Smooth muscle cell (in vitro differentiated cells): ENCODE measurements around the gene PLEKHA6. TPM values are rescaled to one million over a fixed set of nuclear protein-coding genes. Genes with fewer than 3 reads are reported as not detected.
"Not testable (repeated sequence)": the region's sequence is repeated elsewhere in the genome, so short reads cannot be mapped to it uniquely, and the experiment has no call there.

Experiments
- DNase-seq: peaks from one replicate; lab custom pipeline; 2025; ENCODE audit not compliant: unreplicated experiment; lab: John Stamatoyannopoulos, UW
- H2AFZ ChIP-seq: fragments of 200-600 bp; sonication (generic); 2 replicates; pipeline ENCODE4 v1.6.0; 2016; ENCODE audit warnings: antibody characterized with exemption, low read depth, mild to moderate bottlenecking
- H3F3A ChIP-seq: fragments of 200-600 bp; sonication (generic); 2 replicates; pipeline ENCODE4 v1.6.0; 2017; ENCODE audit warnings: antibody characterized with exemption, low read depth
- H3K27ac ChIP-seq: fragments of 200-600 bp; sonication (generic); 2 replicates; pipeline ENCODE4 v1.5.1; 2016; ENCODE audit warnings: low read depth, mild to moderate bottlenecking
- H3K27me3 ChIP-seq: fragments of 200-600 bp; sonication (generic); 2 replicates; pipeline ENCODE4 v1.6.1; 2016; ENCODE audit warnings: low read depth, mild to moderate bottlenecking
- H3K36me3 ChIP-seq: fragments of 200-600 bp; sonication (generic); 2 replicates; pipeline ENCODE4 v1.5.1; 2016; ENCODE audit warnings: low read depth
- H3K4me1 ChIP-seq: fragments of 200-600 bp; sonication (generic); 2 replicates; pipeline ENCODE4 v1.5.1; 2016; ENCODE audit warnings: low read depth
- H3K4me2 ChIP-seq: fragments of 200-600 bp; sonication (generic); 2 replicates; pipeline ENCODE4 v1.6.0; 2016; ENCODE audit warnings: mild to moderate bottlenecking
- H3K4me3 ChIP-seq: fragments of 200-600 bp; sonication (generic); 2 replicates; pipeline ENCODE4 v1.5.1; 2016; ENCODE audit warnings: mild to moderate bottlenecking
- H3K79me2 ChIP-seq: fragments of 200-600 bp; sonication (generic); 2 replicates; pipeline ENCODE4 v1.6.0; 2016; ENCODE audit warnings: low read depth, mild to moderate bottlenecking
- H3K9ac ChIP-seq: fragments of 200-600 bp; sonication (generic); 2 replicates; pipeline ENCODE4 v1.6.0; 2016; ENCODE audit warnings: low read depth
- H3K9me3 ChIP-seq: fragments of 200-600 bp; sonication (generic); replicated peaks from 2 replicates; pipeline ENCODE4 v1.5.1; 2016; ENCODE audit warnings: low read depth
- H4K20me1 ChIP-seq: fragments of 200-600 bp; sonication (generic); 2 replicates; pipeline ENCODE4 v1.6.0; 2016; ENCODE audit warnings: low read depth
- CTCF ChIP-seq: fragments of 200-600 bp; sonication (generic); IDR thresholded peaks from 2 replicates; pipeline ENCODE4 v1.5.1; 2017; ENCODE audit warnings: borderline replicate concordance, mild to moderate bottlenecking, antibody characterized with exemption; ENCODE audit not compliant: insufficient read depth, poor library complexity, severe bottlenecking
- WGBS: methylation state at CpG from one replicate; pipeline ENCODE4 v1.1.7; 2016; ENCODE audit warnings: low lambda C conversion rate; 5-methylcytosine and 5-hydroxymethylcytosine counted together
- polyA plus RNA-seq: library from polyadenylated mRNA; unstranded; fragments of >200 nt; fragmentation: Nextera tagmentation; extraction: Ambion mirVana; gene quantifications from 2 replicates; pipeline ENCODE4 v1.2.1, GENCODE V29; 2016
- total RNA-seq: library from RNA; depleted of rRNA; stranded (reverse); fragments of >200 nt; gene quantifications from 2 replicates; pipeline ENCODE4 v1.2.3, GENCODE V29; 2014

The PLEKHA6 gene
- total and polyA plus RNA-seq, 2 experiments from 2014 or later: 0.45 to 0.85 TPM

GRCh38 chr1:204314893-204315658 is 44.7 kb downstream of the PLEKHA6 start:
- H3K79me2 ChIP-seq: no peaks in the 10 kb centered on the region
- no peak overlapping the region for H3K27ac ChIP-seq
- no peak overlapping the region for H3K9ac ChIP-seq
- H3K36me3 ChIP-seq: no peaks in the 10 kb centered on the region
- H2AFZ ChIP-seq: no peak overlapping the region
- no peak for TF ChIP-seq CTCF
- no peak for DNase-seq
- no peaks in the 10 kb centered on the region for H4K20me1 ChIP-seq
- peaks cover 5% of the 10 kb centered on the region for H3F3A ChIP-seq
- peaks cover 5% of the 10 kb centered on the region for H3K4me1 ChIP-seq
- no peaks in the 10 kb centered on the region for H3K9me3 ChIP-seq
- no peak overlapping the region for H3K4me2 ChIP-seq
- no peaks in the 10 kb centered on the region for H3K27me3 ChIP-seq
- no peak overlapping the region for H3K4me3 ChIP-seq
- 80% methylated on average over 12 of the region's 12 CpGs for WGBS

DNA sequence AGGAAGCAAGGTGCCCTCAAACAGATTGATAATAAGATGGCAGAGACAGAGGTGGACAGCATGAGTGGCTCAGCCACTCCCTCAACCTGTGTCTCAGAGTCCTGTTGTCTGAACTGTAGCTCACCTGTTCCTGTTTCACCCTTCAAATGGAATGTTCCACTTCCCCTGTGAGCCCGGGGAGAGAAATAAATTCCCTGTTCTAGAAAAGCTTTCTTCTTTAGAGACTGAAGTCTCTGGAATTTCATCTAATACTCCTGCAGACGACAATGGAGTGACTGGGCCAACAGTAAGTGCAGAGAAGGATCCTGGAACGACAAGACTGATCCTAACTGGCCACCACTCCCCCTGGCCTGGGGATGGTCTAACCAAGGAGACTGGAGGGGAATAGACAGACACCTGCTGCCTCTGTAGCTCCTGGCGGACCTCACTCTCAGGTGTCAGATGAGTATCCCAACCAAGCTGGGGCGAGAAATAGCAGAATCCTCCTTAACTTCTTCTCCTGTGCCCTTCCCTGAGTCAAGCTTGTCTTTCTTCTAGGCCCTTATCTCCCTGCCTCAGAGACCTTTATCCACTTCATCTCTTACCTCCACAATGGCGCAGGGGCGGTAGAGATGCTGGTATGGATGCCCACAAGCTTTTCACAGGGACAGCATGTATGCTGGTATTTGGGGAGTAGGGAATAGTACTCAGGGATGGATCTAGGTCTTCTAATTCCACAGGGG is 45.4 kb downstream of the PLEKHA6 start:
- Histone ChIP-seq H3K79me2 (no peaks in the 10 kb centered on the region), H3K4me3 (no peak overlapping the region), H3K4me2 (no peak overlapping the region), H3F3A (no peaks in the 10 kb centered on the region), H3K36me3 (no peaks in the 10 kb centered on the region), H3K27ac (no peak overlapping the region), H2AFZ (no peak overlapping the region), H3K9ac (no peak overlapping the region), H3K4me1 (no peaks in the 10 kb centered on the region), H4K20me1 (no peaks in the 10 kb centered on the region), H3K9me3 (no peaks in the 10 kb centered on the region), H3K27me3 (no peaks in the 10 kb centered on the region)
- DNase-seq: no peak
- TF ChIP-seq CTCF: no peak
- 78% methylated on average over 7 of the region's 7 CpGs for WGBS

- Histone ChIP-seq H3K27me3 (no peaks in the 10 kb centered on the region), H3K79me2 (no peaks in the 10 kb centered on the region), H3F3A (no peaks in the 10 kb centered on the region), H3K4me3 (no peak overlapping the region), H3K9me3 (no peaks in the 10 kb centered on the region), H4K20me1 (no peaks in the 10 kb centered on the region), H3K27ac (no peak overlapping the region), H3K4me2 (no peak overlapping the region), H3K9ac (no peak overlapping the region), H3K4me1 (no peaks in the 10 kb centered on the region), H2AFZ (no peak overlapping the region), H3K36me3 (no peaks in the 10 kb centered on the region)
- no peak for TF ChIP-seq CTCF
- DNase-seq: no peak
- whole genome bisulfite sequencing: 75% methylated on average over 4 of the region's 4 CpGs
Observed at GRCh38 chr1:204313675-204314074, 46.1 kb downstream of the PLEKHA6 start.

- H3K9me3 ChIP-seq, H4K20me1 ChIP-seq, H3K4me3 ChIP-seq, H3K27ac ChIP-seq, H3K79me2 ChIP-seq, H3K9ac ChIP-seq, H3K27me3 ChIP-seq, DNase-seq, H3K36me3 ChIP-seq, H2AFZ ChIP-seq, H3K4me2 ChIP-seq, H3F3A ChIP-seq: not testable (repeated sequence)
- peaks cover 11% of the 10 kb centered on the region for H3K4me1 ChIP-seq
- WGBS: 90% methylated on average over 4 of the region's 4 CpGs
Observed at GRCh38 chr1:204310970-204311369, 48.8 kb downstream of the PLEKHA6 start.
